ENCODE results near the gene HS2ST1. TPM values are rescaled to one million over a fixed set of nuclear protein-coding genes. Genes with fewer than 3 reads are reported as not detected.

The HS2ST1 gene
- total RNA-seq, 4 donors from 2014 or later, result 11.7 to 25.3 (median 16.9) TPM

GRCh38 chr1:87045761-87046304, 131.4 kb downstream of the HS2ST1 start:
- TF ChIP-seq CTCF (IDR thresholded peaks at IDR 0.05), result no peak
- no peak for DNase-seq (ENCODE audit: low spot score)
- ATAC-seq (ENCODE audit: low FRiP score), result no peak

- ATAC-seq (ENCODE audit: low FRiP score), result no peak
Measured at GRCh38 chr1:87046951-87047350, 132.5 kb downstream of the HS2ST1 start.

GRCh38 chr1:87048237-87048636, 133.8 kb downstream of the HS2ST1 start:
- TF ChIP-seq CTCF (IDR thresholded peaks at IDR 0.05), result no peak
- no peak for DNase-seq (ENCODE audit: low spot score)
- ATAC-seq (ENCODE audit: low FRiP score), result no peak

More at GRCh38 chr1:87046951-87047350, 132.5 kb downstream of the HS2ST1 start:
- TF ChIP-seq CTCF (IDR thresholded peaks at IDR 0.05), result no peak
- no peak for DNase-seq (ENCODE audit: low spot score)

GRCh38 chr1:87051965-87052364, 137.5 kb downstream of the HS2ST1 start:
- ATAC-seq (ENCODE audit: low FRiP score), result no peak
- no peak for TF ChIP-seq CTCF (IDR thresholded peaks at IDR 0.05)
- DNase-seq (ENCODE audit: low spot score), result no peak

GRCh38 chr1:87052400-87052799, 138.0 kb downstream of the HS2ST1 start:
- ATAC-seq (ENCODE audit: low FRiP score) (no peak), DNase-seq (ENCODE audit: low spot score) (no peak)
- no peak for TF ChIP-seq CTCF (IDR thresholded peaks at IDR 0.05)

- ATAC-seq (ENCODE audit: low FRiP score) (no peak), DNase-seq (ENCODE audit: low spot score) (no peak)
- no peak for TF ChIP-seq CTCF (IDR thresholded peaks at IDR 0.05)
Measured at GRCh38 chr1:87052961-87053360, 138.5 kb downstream of the HS2ST1 start.

GRCh38 chr1:87053446-87053845, 139.0 kb downstream of the HS2ST1 start:
- DNase-seq (ENCODE audit: low spot score), result no peak
- ATAC-seq (ENCODE audit: low FRiP score), result no peak
- no peak for TF ChIP-seq CTCF (IDR thresholded peaks at IDR 0.05)
